Measurements from ENCODE around the gene ITGB8. TPM values are rescaled to one million over a fixed set of nuclear protein-coding genes. Genes with fewer than 3 reads are reported as not detected.
A peak's percentile ranks its signal among the peaks of the same experiment; 100 is the strongest.

The ITGB8 gene
- total RNA-seq, 1 experiment from 2014 or later = 1.9 TPM

- peaks cover 35% of the 10 kb centered on the region for H3K4me1 Mint-ChIP-seq
- DNase-seq (ENCODE audit: low spot score) (no peak), ATAC-seq (peak; percentile 13)
- POLR2A ChIA-PET = no interaction called here
- CTCF ChIA-PET = interaction anchor here (1.1 to 1.2 kb wide), 2 partner anchors 146 to 595 kb away, joined by 3 to 4 read pairs; partner anchors contain the start of gene POLR1F
- peak overlapping the region; percentile 61; the same call in 1 of the 2 replicates for H3K27ac Mint-ChIP-seq
- peaks cover 10% of the 10 kb centered on the region; the same call in 1 of the 2 replicates for H3K27me3 Mint-ChIP-seq (ENCODE audit: low read depth)
- no peaks in the 10 kb centered on the region for H3K9me3 Mint-ChIP-seq
- H3K4me3 Mint-ChIP-seq = no peak overlapping the region
- no peak for TF ChIP-seq E2F4 (CRISPR knock-in tag; IDR thresholded peaks at IDR 0.05; ENCODE audit: borderline replicate concordance, low read depth)
- TF ChIP-seq ATF3 (CRISPR knock-in tag; conservative IDR thresholded peaks at IDR 0.05) = no peak
- TF ChIP-seq ZNF671 (CRISPR knock-in tag; IDR thresholded peaks at IDR 0.05) = no peak
- no peak for TF ChIP-seq SMAD3 (CRISPR knock-in tag; IDR thresholded peaks at IDR 0.05; ENCODE audit: borderline replicate concordance)
- no peak for TF ChIP-seq ZNF423 (CRISPR knock-in tag; IDR thresholded peaks at IDR 0.05)
- no peak for TF ChIP-seq IRF2 (CRISPR knock-in tag; IDR thresholded peaks at IDR 0.05; ENCODE audit: borderline replicate concordance, low read depth)
- no peak for TF ChIP-seq SOX15 (CRISPR knock-in tag; IDR thresholded peaks at IDR 0.05)
- no peak for TF ChIP-seq ERG (CRISPR knock-in tag; IDR thresholded peaks at IDR 0.05)
- no peak for TF ChIP-seq SMAD4 (CRISPR knock-in tag; IDR thresholded peaks at IDR 0.05)
- TF ChIP-seq, protein P1, sequence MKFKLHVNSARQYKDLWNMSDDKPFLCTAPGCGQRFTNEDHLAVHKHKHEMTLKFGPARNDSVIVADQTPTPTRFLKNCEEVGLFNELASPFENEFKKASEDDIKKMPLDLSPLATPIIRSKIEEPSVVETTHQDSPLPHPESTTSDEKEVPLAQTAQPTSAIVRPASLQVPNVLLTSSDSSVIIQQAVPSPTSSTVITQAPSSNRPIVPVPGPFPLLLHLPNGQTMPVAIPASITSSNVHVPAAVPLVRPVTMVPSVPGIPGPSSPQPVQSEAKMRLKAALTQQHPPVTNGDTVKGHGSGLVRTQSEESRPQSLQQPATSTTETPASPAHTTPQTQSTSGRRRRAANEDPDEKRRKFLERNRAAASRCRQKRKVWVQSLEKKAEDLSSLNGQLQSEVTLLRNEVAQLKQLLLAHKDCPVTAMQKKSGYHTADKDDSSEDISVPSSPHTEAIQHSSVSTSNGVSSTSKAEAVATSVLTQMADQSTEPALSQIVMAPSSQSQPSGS (CRISPR knock-in tag; IDR thresholded peaks at IDR 0.05; ENCODE audit: borderline replicate concordance, low read depth) = no peak
- no peak for TF ChIP-seq NFATC4 (CRISPR knock-in tag; IDR thresholded peaks at IDR 0.05)
- no peak for TF ChIP-seq ATF6 (CRISPR knock-in tag; IDR thresholded peaks at IDR 0.05)
- TF ChIP-seq ZNF219 (CRISPR knock-in tag; IDR thresholded peaks at IDR 0.05; ENCODE audit: borderline replicate concordance) = no peak
- no peak for TF ChIP-seq GRHL2 (CRISPR knock-in tag; IDR thresholded peaks at IDR 0.05; ENCODE audit: insufficient replicate concordance, severe bottlenecking)
- no peak for TF ChIP-seq CTCF (IDR thresholded peaks at IDR 0.05)
- TF ChIP-seq, protein P2, sequence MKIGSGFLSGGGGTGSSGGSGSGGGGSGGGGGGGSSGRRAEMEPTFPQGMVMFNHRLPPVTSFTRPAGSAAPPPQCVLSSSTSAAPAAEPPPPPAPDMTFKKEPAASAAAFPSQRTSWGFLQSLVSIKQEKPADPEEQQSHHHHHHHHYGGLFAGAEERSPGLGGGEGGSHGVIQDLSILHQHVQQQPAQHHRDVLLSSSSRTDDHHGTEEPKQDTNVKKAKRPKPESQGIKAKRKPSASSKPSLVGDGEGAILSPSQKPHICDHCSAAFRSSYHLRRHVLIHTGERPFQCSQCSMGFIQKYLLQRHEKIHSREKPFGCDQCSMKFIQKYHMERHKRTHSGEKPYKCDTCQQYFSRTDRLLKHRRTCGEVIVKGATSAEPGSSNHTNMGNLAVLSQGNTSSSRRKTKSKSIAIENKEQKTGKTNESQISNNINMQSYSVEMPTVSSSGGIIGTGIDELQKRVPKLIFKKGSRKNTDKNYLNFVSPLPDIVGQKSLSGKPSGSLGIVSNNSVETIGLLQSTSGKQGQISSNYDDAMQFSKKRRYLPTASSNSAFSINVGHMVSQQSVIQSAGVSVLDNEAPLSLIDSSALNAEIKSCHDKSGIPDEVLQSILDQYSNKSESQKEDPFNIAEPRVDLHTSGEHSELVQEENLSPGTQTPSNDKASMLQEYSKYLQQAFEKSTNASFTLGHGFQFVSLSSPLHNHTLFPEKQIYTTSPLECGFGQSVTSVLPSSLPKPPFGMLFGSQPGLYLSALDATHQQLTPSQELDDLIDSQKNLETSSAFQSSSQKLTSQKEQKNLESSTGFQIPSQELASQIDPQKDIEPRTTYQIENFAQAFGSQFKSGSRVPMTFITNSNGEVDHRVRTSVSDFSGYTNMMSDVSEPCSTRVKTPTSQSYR (CRISPR knock-in tag; IDR thresholded peaks at IDR 0.05) = no peak
- TF ChIP-seq NFYB (CRISPR knock-in tag; conservative IDR thresholded peaks at IDR 0.05; ENCODE audit: low read depth) = no peak
- TF ChIP-seq TEAD4 (CRISPR knock-in tag; IDR thresholded peaks at IDR 0.05) = no peak
- no peak for TF ChIP-seq TP53 (CRISPR knock-in tag; IDR thresholded peaks at IDR 0.05)
- no peaks in the 10 kb centered on the region for H3K36me3 Mint-ChIP-seq
Measured at GRCh38 chr7:20304366-20304765, 26.3 kb upstream of the ITGB8 start.
